WTC11 (cell line): Measurements from ENCODE around the gene RAD50. TPM values are rescaled to one million over a fixed set of nuclear protein-coding genes. Genes with fewer than 3 reads are reported as not detected.

Experiments used
- ATAC-seq: fragments of 200-7000 bp; cut with Tn5 transposase; 2 replicates; pipeline ENCODE4 v1.10.0; 2021; ENCODE audit warnings: mild to moderate bottlenecking, moderate library complexity
- CTCF ChIA-PET: fragments of 300-600 bp; sonication (Branson Sonifier 250); formaldehyde crosslinking; loops from one replicate; lab custom pipeline; 2021; ENCODE audit warnings: antibody characterized with exemption; lab: Charles Lee
- POLR2A ChIA-PET: fragments of 350-600 bp; sonication (Branson Sonifier 250); formaldehyde crosslinking; loops from one replicate; lab custom pipeline; 2021; ENCODE audit warnings: antibody characterized with exemption; lab: Charles Lee
- DNase-seq: peaks from one replicate; pipeline ENCODE4 v3.0.0; 2021; ENCODE audit warnings: low spot score
- H3K27ac Mint-ChIP-seq: 2 replicates; pipeline ENCODE4 v1.8.0; 2021; ENCODE audit warnings: mixed read lengths
- H3K27me3 Mint-ChIP-seq: 2 replicates; pipeline ENCODE4 v1.8.0; 2021; ENCODE audit warnings: low read depth, mild to moderate bottlenecking, moderate library complexity, mixed read lengths
- H3K36me3 Mint-ChIP-seq: 2 replicates; pipeline ENCODE4 v1.8.0; 2021; ENCODE audit warnings: mixed read lengths
- H3K4me1 Mint-ChIP-seq: 2 replicates; pipeline ENCODE4 v1.8.0; 2022; ENCODE audit warnings: mixed read lengths
- H3K4me3 Mint-ChIP-seq: 2 replicates; pipeline ENCODE4 v1.8.0; 2021; ENCODE audit warnings: mild to moderate bottlenecking, moderate library complexity, mixed read lengths
- H3K9me3 Mint-ChIP-seq: 2 replicates; pipeline ENCODE4 v1.8.0; 2021; ENCODE audit warnings: mixed read lengths
- ATF3 ChIP-seq: sonication (generic); formaldehyde crosslinking; conservative IDR thresholded peaks from 2 replicates; pipeline ENCODE4 v1.8.1; 2022; ENCODE audit warnings: mild to moderate bottlenecking, missing genetic modification reagents
- CREB1 ChIP-seq: sonication (generic); formaldehyde crosslinking; IDR thresholded peaks from 2 replicates; pipeline ENCODE4 v1.8.0; 2023; ENCODE audit warnings: mild to moderate bottlenecking, missing genetic modification reagents
- ELF4 ChIP-seq: sonication (generic); formaldehyde crosslinking; IDR thresholded peaks from 2 replicates; pipeline ENCODE4 v1.8.1; 2022; ENCODE audit warnings: low read depth, mild to moderate bottlenecking, moderate library complexity, missing genetic modification reagents
- KAT7 ChIP-seq: sonication (generic); formaldehyde crosslinking; IDR thresholded peaks from 2 replicates; pipeline ENCODE4 v1.8.1; 2023; ENCODE audit warnings: missing genetic modification reagents, mild to moderate bottlenecking, borderline replicate concordance
- NFYB ChIP-seq: sonication (generic); formaldehyde crosslinking; conservative IDR thresholded peaks from 2 replicates; pipeline ENCODE4 v1.8.0; 2022; ENCODE audit warnings: low read depth, missing genetic modification reagents
- NR2C2 ChIP-seq: sonication (generic); formaldehyde crosslinking; IDR thresholded peaks from 2 replicates; pipeline ENCODE4 v1.8.0; 2022; ENCODE audit warnings: mild to moderate bottlenecking, missing genetic modification reagents
- SMAD3 ChIP-seq: sonication (generic); formaldehyde crosslinking; IDR thresholded peaks from 2 replicates; pipeline ENCODE4 v1.8.0; 2022; ENCODE audit warnings: missing genetic modification reagents, mild to moderate bottlenecking, borderline replicate concordance
- TEAD4 ChIP-seq: sonication (generic); formaldehyde crosslinking; IDR thresholded peaks from 2 replicates; pipeline ENCODE4 v1.8.0; 2022; ENCODE audit warnings: mild to moderate bottlenecking, missing genetic modification reagents
- ZNF121 ChIP-seq: sonication (generic); formaldehyde crosslinking; IDR thresholded peaks from 2 replicates; pipeline ENCODE4 v1.8.0; 2023; ENCODE audit warnings: missing genetic modification reagents
- ZNF138 ChIP-seq: sonication (generic); formaldehyde crosslinking; conservative IDR thresholded peaks from 2 replicates; pipeline ENCODE4 v1.8.1; 2022; ENCODE audit warnings: mild to moderate bottlenecking, moderate library complexity, missing genetic modification reagents
- total RNA-seq: library from RNA; stranded (reverse); gene quantifications from 3 replicates; pipeline ENCODE4 v1.2.3, GENCODE V29; 2021
- TF ChIP-seq, protein P1 (sequence below): sonication (generic); formaldehyde crosslinking; IDR thresholded peaks from 2 replicates; pipeline ENCODE4 v1.8.1; 2022; ENCODE audit warnings: low read depth, mild to moderate bottlenecking, moderate library complexity, missing genetic modification reagents, borderline replicate concordance
- TF ChIP-seq, protein P2 (sequence below): sonication (generic); formaldehyde crosslinking; conservative IDR thresholded peaks from 2 replicates; pipeline ENCODE4 v1.8.1; 2023; ENCODE audit warnings: mild to moderate bottlenecking, low read depth, missing genetic modification reagents, moderate library complexity
- TF ChIP-seq, protein P3 (sequence below): sonication (generic); formaldehyde crosslinking; IDR thresholded peaks from 2 replicates; pipeline ENCODE4 v1.8.0; 2023; ENCODE audit warnings: missing genetic modification reagents
- TF ChIP-seq, protein P4 (sequence below): fragments of 250-450 bp; sonication (Bioruptor Pico); IDR thresholded peaks from 2 replicates; pipeline ENCODE4 v1.9.0; 2021; ENCODE audit warnings: mild to moderate bottlenecking
- TF ChIP-seq, protein P5 (sequence below): sonication (generic); formaldehyde crosslinking; IDR thresholded peaks from 2 replicates; pipeline ENCODE4 v1.8.1; 2022; ENCODE audit warnings: missing genetic modification reagents, borderline replicate concordance
- TF ChIP-seq, protein P6 (sequence below): sonication (generic); formaldehyde crosslinking; IDR thresholded peaks from 2 replicates; pipeline ENCODE4 v1.8.1; 2022; ENCODE audit warnings: low read depth, missing genetic modification reagents, borderline replicate concordance
- TF ChIP-seq, protein P7 (sequence below): sonication (generic); formaldehyde crosslinking; IDR thresholded peaks from 2 replicates; pipeline ENCODE4 v1.8.1; 2023; ENCODE audit warnings: mild to moderate bottlenecking, missing genetic modification reagents

Gene RAD50
- total RNA-seq, 1 experiment from 2014 or later = 31.1 TPM

DNA sequence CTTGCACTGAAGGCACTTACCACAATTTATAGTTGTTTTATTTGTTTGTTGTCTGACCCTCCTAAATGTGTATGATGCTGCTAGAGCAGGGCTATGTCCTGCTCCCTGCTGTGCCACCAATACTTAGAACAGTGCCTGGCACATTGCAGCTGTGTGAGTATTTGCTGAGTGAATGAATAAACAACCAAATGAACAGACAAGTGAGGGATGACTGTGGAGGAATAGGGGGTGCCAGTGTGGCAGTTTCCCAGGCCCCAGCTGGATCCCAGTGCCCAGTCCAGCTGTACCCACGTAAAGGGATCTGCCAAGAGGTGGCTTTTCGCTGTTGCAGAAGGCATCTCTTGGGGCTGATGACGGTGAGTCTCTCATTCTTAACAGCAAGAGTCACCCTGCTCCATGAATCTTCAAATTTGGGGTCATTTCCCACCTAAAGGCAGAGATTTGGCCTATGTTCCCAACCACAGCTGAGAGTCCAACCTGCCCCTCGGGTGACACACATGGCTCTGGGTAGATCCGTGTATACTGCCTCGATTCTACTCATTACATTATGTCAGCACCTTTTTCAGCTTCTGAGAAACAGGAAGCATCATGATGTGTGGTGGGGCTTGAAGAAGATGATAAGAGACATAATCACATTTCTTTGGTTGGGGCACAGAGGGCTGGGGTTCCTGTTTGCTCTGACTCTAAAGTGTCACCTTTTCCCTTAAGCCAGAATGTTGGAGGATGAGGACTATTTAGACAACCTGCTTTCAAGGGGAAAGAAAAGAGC is 27.7 kb upstream of the RAD50 start:
- ChIA-PET CTCF (no interaction called here), POLR2A (no interaction called here)
- no peak overlapping the region for H3K4me3 Mint-ChIP-seq
- H3K27me3 Mint-ChIP-seq = peaks cover 2% of the 10 kb centered on the region; the same call in 1 of the 2 replicates
- no peak overlapping the region for H3K27ac Mint-ChIP-seq
- DNase-seq (no peak), ATAC-seq (no peak)
- no peaks in the 10 kb centered on the region for H3K4me1 Mint-ChIP-seq
- H3K9me3 Mint-ChIP-seq = no peaks in the 10 kb centered on the region
- H3K36me3 Mint-ChIP-seq = no peaks in the 10 kb centered on the region
- no peak for TF ChIP-seq NR2C2 (CRISPR knock-in tag)
- TF ChIP-seq, protein P1, sequence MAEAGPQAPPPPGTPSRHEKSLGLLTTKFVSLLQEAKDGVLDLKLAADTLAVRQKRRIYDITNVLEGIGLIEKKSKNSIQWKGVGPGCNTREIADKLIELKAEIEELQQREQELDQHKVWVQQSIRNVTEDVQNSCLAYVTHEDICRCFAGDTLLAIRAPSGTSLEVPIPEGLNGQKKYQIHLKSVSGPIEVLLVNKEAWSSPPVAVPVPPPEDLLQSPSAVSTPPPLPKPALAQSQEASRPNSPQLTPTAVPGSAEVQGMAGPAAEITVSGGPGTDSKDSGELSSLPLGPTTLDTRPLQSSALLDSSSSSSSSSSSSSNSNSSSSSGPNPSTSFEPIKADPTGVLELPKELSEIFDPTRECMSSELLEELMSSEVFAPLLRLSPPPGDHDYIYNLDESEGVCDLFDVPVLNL (CRISPR knock-in tag) = no peak
- TF ChIP-seq, protein P2, sequence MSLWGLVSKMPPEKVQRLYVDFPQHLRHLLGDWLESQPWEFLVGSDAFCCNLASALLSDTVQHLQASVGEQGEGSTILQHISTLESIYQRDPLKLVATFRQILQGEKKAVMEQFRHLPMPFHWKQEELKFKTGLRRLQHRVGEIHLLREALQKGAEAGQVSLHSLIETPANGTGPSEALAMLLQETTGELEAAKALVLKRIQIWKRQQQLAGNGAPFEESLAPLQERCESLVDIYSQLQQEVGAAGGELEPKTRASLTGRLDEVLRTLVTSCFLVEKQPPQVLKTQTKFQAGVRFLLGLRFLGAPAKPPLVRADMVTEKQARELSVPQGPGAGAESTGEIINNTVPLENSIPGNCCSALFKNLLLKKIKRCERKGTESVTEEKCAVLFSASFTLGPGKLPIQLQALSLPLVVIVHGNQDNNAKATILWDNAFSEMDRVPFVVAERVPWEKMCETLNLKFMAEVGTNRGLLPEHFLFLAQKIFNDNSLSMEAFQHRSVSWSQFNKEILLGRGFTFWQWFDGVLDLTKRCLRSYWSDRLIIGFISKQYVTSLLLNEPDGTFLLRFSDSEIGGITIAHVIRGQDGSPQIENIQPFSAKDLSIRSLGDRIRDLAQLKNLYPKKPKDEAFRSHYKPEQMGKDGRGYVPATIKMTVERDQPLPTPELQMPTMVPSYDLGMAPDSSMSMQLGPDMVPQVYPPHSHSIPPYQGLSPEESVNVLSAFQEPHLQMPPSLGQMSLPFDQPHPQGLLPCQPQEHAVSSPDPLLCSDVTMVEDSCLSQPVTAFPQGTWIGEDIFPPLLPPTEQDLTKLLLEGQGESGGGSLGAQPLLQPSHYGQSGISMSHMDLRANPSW (CRISPR knock-in tag) = no peak
- TF ChIP-seq, protein P3, sequence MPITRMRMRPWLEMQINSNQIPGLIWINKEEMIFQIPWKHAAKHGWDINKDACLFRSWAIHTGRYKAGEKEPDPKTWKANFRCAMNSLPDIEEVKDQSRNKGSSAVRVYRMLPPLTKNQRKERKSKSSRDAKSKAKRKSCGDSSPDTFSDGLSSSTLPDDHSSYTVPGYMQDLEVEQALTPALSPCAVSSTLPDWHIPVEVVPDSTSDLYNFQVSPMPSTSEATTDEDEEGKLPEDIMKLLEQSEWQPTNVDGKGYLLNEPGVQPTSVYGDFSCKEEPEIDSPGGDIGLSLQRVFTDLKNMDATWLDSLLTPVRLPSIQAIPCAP (CRISPR knock-in tag) = no peak
- TF ChIP-seq SMAD3 = no peak
- no peak for TF ChIP-seq NFYB (CRISPR knock-in tag)
- no peak for TF ChIP-seq ELF4 (CRISPR knock-in tag)
- TF ChIP-seq, protein P4, sequence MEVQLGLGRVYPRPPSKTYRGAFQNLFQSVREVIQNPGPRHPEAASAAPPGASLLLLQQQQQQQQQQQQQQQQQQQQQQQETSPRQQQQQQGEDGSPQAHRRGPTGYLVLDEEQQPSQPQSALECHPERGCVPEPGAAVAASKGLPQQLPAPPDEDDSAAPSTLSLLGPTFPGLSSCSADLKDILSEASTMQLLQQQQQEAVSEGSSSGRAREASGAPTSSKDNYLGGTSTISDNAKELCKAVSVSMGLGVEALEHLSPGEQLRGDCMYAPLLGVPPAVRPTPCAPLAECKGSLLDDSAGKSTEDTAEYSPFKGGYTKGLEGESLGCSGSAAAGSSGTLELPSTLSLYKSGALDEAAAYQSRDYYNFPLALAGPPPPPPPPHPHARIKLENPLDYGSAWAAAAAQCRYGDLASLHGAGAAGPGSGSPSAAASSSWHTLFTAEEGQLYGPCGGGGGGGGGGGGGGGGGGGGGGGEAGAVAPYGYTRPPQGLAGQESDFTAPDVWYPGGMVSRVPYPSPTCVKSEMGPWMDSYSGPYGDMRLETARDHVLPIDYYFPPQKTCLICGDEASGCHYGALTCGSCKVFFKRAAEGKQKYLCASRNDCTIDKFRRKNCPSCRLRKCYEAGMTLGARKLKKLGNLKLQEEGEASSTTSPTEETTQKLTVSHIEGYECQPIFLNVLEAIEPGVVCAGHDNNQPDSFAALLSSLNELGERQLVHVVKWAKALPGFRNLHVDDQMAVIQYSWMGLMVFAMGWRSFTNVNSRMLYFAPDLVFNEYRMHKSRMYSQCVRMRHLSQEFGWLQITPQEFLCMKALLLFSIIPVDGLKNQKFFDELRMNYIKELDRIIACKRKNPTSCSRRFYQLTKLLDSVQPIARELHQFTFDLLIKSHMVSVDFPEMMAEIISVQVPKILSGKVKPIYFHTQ (CRISPR knock-in tag) = no peak
- no peak for TF ChIP-seq ATF3 (CRISPR knock-in tag)
- TF ChIP-seq TEAD4 = no peak
- TF ChIP-seq CREB1 (CRISPR knock-in tag) = no peak

- Mint-ChIP-seq H3K4me3 (no peak overlapping the region), H3K36me3 (no peaks in the 10 kb centered on the region), H3K27me3 (peaks cover 15% of the 10 kb centered on the region), H3K27ac (no peak overlapping the region), H3K4me1 (no peaks in the 10 kb centered on the region), H3K9me3 (no peaks in the 10 kb centered on the region; the same call in 1 of the 2 replicates)
- CTCF ChIA-PET = interaction anchor here (0.9 kb wide), 1 partner anchor 289 kb away, joined by 3 read pairs; no protein-coding TSS in a partner anchor
- DNase-seq (no peak), ATAC-seq (no peak)
- POLR2A ChIA-PET = no interaction called here
- TF ChIP-seq ZNF121 (CRISPR knock-in tag) = no peak
- no peak for TF ChIP-seq ZNF138 (CRISPR knock-in tag)
- TF ChIP-seq, protein P5, sequence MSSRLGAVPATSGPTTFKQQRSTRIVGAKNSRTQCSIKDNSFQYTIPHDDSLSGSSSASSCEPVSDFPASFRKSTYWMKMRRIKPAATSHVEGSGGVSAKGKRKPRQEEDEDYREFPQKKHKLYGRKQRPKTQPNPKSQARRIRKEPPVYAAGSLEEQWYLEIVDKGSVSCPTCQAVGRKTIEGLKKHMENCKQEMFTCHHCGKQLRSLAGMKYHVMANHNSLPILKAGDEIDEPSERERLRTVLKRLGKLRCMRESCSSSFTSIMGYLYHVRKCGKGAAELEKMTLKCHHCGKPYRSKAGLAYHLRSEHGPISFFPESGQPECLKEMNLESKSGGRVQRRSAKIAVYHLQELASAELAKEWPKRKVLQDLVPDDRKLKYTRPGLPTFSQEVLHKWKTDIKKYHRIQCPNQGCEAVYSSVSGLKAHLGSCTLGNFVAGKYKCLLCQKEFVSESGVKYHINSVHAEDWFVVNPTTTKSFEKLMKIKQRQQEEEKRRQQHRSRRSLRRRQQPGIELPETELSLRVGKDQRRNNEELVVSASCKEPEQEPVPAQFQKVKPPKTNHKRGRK = no peak
- TF ChIP-seq, protein P6, sequence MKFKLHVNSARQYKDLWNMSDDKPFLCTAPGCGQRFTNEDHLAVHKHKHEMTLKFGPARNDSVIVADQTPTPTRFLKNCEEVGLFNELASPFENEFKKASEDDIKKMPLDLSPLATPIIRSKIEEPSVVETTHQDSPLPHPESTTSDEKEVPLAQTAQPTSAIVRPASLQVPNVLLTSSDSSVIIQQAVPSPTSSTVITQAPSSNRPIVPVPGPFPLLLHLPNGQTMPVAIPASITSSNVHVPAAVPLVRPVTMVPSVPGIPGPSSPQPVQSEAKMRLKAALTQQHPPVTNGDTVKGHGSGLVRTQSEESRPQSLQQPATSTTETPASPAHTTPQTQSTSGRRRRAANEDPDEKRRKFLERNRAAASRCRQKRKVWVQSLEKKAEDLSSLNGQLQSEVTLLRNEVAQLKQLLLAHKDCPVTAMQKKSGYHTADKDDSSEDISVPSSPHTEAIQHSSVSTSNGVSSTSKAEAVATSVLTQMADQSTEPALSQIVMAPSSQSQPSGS = no peak
- TF ChIP-seq, protein P7, sequence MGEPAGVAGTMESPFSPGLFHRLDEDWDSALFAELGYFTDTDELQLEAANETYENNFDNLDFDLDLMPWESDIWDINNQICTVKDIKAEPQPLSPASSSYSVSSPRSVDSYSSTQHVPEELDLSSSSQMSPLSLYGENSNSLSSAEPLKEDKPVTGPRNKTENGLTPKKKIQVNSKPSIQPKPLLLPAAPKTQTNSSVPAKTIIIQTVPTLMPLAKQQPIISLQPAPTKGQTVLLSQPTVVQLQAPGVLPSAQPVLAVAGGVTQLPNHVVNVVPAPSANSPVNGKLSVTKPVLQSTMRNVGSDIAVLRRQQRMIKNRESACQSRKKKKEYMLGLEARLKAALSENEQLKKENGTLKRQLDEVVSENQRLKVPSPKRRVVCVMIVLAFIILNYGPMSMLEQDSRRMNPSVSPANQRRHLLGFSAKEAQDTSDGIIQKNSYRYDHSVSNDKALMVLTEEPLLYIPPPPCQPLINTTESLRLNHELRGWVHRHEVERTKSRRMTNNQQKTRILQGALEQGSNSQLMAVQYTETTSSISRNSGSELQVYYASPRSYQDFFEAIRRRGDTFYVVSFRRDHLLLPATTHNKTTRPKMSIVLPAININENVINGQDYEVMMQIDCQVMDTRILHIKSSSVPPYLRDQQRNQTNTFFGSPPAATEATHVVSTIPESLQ (CRISPR knock-in tag) = no peak
- TF ChIP-seq KAT7 = no peak
- TF ChIP-seq, protein P2 (CRISPR knock-in tag) = no peak
Measured at GRCh38 chr5:132530946-132531345, 25.8 kb upstream of the RAD50 start.
